Measurements from ENCODE around the gene HCFC2.

- TF ChIP-seq, protein P1, sequence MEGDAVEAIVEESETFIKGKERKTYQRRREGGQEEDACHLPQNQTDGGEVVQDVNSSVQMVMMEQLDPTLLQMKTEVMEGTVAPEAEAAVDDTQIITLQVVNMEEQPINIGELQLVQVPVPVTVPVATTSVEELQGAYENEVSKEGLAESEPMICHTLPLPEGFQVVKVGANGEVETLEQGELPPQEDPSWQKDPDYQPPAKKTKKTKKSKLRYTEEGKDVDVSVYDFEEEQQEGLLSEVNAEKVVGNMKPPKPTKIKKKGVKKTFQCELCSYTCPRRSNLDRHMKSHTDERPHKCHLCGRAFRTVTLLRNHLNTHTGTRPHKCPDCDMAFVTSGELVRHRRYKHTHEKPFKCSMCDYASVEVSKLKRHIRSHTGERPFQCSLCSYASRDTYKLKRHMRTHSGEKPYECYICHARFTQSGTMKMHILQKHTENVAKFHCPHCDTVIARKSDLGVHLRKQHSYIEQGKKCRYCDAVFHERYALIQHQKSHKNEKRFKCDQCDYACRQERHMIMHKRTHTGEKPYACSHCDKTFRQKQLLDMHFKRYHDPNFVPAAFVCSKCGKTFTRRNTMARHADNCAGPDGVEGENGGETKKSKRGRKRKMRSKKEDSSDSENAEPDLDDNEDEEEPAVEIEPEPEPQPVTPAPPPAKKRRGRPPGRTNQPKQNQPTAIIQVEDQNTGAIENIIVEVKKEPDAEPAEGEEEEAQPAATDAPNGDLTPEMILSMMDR (IDR thresholded peaks at IDR 0.05; ENCODE audit: low read depth, low read length, missing input control): no peak
- TF ChIP-seq ATF3 (IDR thresholded peaks at IDR 0.05): no peak
- no peak for TF ChIP-seq TAF1 (conservative IDR thresholded peaks at IDR 0.05)
- TF ChIP-seq YY1 (IDR thresholded peaks at IDR 0.05): no peak
- TF ChIP-seq ZBTB33 (IDR thresholded peaks at IDR 0.05): no peak
- no peak for TF ChIP-seq EGR1 (IDR thresholded peaks at IDR 0.05; ENCODE audit: low read depth in 2 of 2)
- TF ChIP-seq, protein P2, sequence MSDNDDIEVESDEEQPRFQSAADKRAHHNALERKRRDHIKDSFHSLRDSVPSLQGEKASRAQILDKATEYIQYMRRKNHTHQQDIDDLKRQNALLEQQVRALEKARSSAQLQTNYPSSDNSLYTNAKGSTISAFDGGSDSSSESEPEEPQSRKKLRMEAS (IDR thresholded peaks at IDR 0.05): no peak
- TF ChIP-seq RAD21 (IDR thresholded peaks at IDR 0.05): no peak
- TF ChIP-seq, protein P3, sequence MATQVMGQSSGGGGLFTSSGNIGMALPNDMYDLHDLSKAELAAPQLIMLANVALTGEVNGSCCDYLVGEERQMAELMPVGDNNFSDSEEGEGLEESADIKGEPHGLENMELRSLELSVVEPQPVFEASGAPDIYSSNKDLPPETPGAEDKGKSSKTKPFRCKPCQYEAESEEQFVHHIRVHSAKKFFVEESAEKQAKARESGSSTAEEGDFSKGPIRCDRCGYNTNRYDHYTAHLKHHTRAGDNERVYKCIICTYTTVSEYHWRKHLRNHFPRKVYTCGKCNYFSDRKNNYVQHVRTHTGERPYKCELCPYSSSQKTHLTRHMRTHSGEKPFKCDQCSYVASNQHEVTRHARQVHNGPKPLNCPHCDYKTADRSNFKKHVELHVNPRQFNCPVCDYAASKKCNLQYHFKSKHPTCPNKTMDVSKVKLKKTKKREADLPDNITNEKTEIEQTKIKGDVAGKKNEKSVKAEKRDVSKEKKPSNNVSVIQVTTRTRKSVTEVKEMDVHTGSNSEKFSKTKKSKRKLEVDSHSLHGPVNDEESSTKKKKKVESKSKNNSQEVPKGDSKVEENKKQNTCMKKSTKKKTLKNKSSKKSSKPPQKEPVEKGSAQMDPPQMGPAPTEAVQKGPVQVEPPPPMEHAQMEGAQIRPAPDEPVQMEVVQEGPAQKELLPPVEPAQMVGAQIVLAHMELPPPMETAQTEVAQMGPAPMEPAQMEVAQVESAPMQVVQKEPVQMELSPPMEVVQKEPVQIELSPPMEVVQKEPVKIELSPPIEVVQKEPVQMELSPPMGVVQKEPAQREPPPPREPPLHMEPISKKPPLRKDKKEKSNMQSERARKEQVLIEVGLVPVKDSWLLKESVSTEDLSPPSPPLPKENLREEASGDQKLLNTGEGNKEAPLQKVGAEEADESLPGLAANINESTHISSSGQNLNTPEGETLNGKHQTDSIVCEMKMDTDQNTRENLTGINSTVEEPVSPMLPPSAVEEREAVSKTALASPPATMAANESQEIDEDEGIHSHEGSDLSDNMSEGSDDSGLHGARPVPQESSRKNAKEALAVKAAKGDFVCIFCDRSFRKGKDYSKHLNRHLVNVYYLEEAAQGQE (IDR thresholded peaks at IDR 0.05): no peak
- no peak for TF ChIP-seq SP1 (IDR thresholded peaks at IDR 0.05)
- no peak for TF ChIP-seq NR2F2 (IDR thresholded peaks at IDR 0.05)
- TF ChIP-seq RXRA (IDR thresholded peaks at IDR 0.05): no peak
- TF ChIP-seq JUND (IDR thresholded peaks at IDR 0.05): no peak
- TF ChIP-seq GABPA (IDR thresholded peaks at IDR 0.05 in 1 of 2, conservative IDR thresholded peaks at IDR 0.05 in 1 of 2): no peak
Measured at GRCh38 chr12:104136577-104136976, 72.2 kb downstream of the HCFC2 start.

Data from liver (tissue), 3 donors.